Liver (tissue), 9 donors: ENCODE data around the gene ANO7. TPM values are rescaled to one million over a fixed set of nuclear protein-coding genes. Genes with fewer than 3 reads are reported as not detected.

Source experiments
- DNase-seq: peaks from one replicate; pipeline ENCODE4 v3.0.0-alpha.2; 2017; ENCODE audit warnings: low spot score
- H3K27ac ChIP-seq, 2 donors: one replicate each; pipeline ENCODE4 v1.7.0; 2013; ENCODE audit warnings: inconsistent platforms in 2 of 2, low read length in 2 of 2, control low read depth in 1 of 2, low read depth in 1 of 2, mild to moderate bottlenecking in 1 of 2
- H3K27me3 ChIP-seq, 4 donors: one replicate each; pipeline versions ENCODE4 v1.6.1 to v1.7.0; 2013; ENCODE audit warnings: low read length in 3 of 4, inconsistent platforms in 1 of 4, mild to moderate bottlenecking in 1 of 4, moderate library complexity in 1 of 4; ENCODE audit not compliant: control insufficient read depth in 4 of 4, insufficient read depth in 4 of 4
- H3K36me3 ChIP-seq, 4 donors: one replicate each; pipeline versions ENCODE4 v1.6.1 to v1.7.0; 2013; ENCODE audit warnings: low read length in 3 of 4, mild to moderate bottlenecking in 3 of 4, low read depth in 1 of 4, moderate library complexity in 1 of 4; ENCODE audit not compliant: control insufficient read depth in 4 of 4, insufficient read depth in 3 of 4
- H3K4me1 ChIP-seq, 4 donors: one replicate each; pipeline versions ENCODE4 v1.6.1 to v1.7.0; 2013; ENCODE audit warnings: low read length in 3 of 4, mild to moderate bottlenecking in 3 of 4, moderate library complexity in 1 of 4; ENCODE audit not compliant: control insufficient read depth in 4 of 4, insufficient read depth in 4 of 4
- H3K4me3 ChIP-seq, 3 donors: one replicate each; pipeline versions ENCODE4 v1.6.1 to v1.7.0; 2013; ENCODE audit warnings: low read length in 3 of 3, control low read depth in 1 of 3, low read depth in 1 of 3, mild to moderate bottlenecking in 1 of 3
- H3K9ac ChIP-seq, 2 donors: one replicate each; pipeline ENCODE4 v1.7.0; 2013; ENCODE audit warnings: low read length in 2 of 2, mild to moderate bottlenecking in 2 of 2, moderate library complexity in 2 of 2, control low read depth in 1 of 2, low read depth in 1 of 2
- H3K9me3 ChIP-seq, 4 donors: one replicate each; pipeline versions ENCODE4 v1.6.1 to v1.7.0; 2013; ENCODE audit warnings: low read length in 3 of 4; ENCODE audit not compliant: control insufficient read depth in 4 of 4
- ATF3 ChIP-seq: IDR thresholded peaks from 2 replicates; pipeline ENCODE4 v1.6.1; 2016; ENCODE audit warnings: antibody characterized with exemption
- CTCF ChIP-seq: fragments of 150-350 bp; IDR thresholded peaks from 2 replicates; pipeline ENCODE4 v1.5.1; 2017; ENCODE audit warnings: improper control_type of control experiment, low read depth, low read length; ENCODE audit not compliant: missing input control
- EGR1 ChIP-seq, 2 donors: IDR thresholded peaks; 2 replicates each; pipeline ENCODE4 v1.6.1; 2016 to 2018; ENCODE audit warnings: antibody characterized with exemption in 2 of 2, low read depth in 2 of 2
- FOXA1 ChIP-seq: IDR thresholded peaks from 2 replicates; pipeline ENCODE4 v1.6.1; 2016; ENCODE audit warnings: antibody characterized with exemption
- FOXA2 ChIP-seq: IDR thresholded peaks from 2 replicates; pipeline ENCODE4 v1.6.1; 2016; ENCODE audit warnings: antibody characterized with exemption
- GABPA ChIP-seq, 2 donors: IDR thresholded peaks in 1 of 2; conservative IDR thresholded peaks in 1 of 2; 2 replicates each; pipeline ENCODE4 v1.6.1; 2016; ENCODE audit warnings: antibody characterized with exemption in 2 of 2, mild to moderate bottlenecking in 1 of 2, moderate library complexity in 1 of 2
- HNF4A ChIP-seq, 2 donors: conservative IDR thresholded peaks; 2 replicates each; pipeline ENCODE4 v1.6.1; 2016; ENCODE audit warnings: antibody characterized with exemption in 2 of 2, mild to moderate bottlenecking in 2 of 2
- HNF4G ChIP-seq: IDR thresholded peaks from 2 replicates; pipeline ENCODE4 v1.6.1; 2016; ENCODE audit warnings: antibody characterized with exemption
- JUND ChIP-seq, 2 donors: IDR thresholded peaks; 2 replicates each; pipeline ENCODE4 v1.6.1; 2016; ENCODE audit warnings: antibody characterized with exemption in 2 of 2
- MAX ChIP-seq: IDR thresholded peaks from 2 replicates; pipeline ENCODE4 v1.6.1; 2016; ENCODE audit warnings: antibody characterized with exemption
- NR2F2 ChIP-seq: IDR thresholded peaks from 2 replicates; pipeline ENCODE4 v1.6.1; 2016; ENCODE audit warnings: antibody characterized with exemption
- RAD21 ChIP-seq, 2 donors: IDR thresholded peaks; 2 replicates each; pipeline ENCODE4 v1.6.1; 2016; ENCODE audit warnings: antibody characterized with exemption in 2 of 2, mild to moderate bottlenecking in 2 of 2
- REST ChIP-seq: IDR thresholded peaks from 2 replicates; pipeline ENCODE4 v1.6.1; 2016; ENCODE audit warnings: antibody characterized with exemption, mild to moderate bottlenecking
- RXRA ChIP-seq, 2 donors: IDR thresholded peaks; 2 replicates each; pipeline ENCODE4 v1.6.1; 2017 to 2018; ENCODE audit warnings: antibody characterized with exemption in 2 of 2, mild to moderate bottlenecking in 1 of 2
- SP1 ChIP-seq: IDR thresholded peaks from 2 replicates; pipeline ENCODE4 v1.6.1; 2018; ENCODE audit warnings: antibody characterized with exemption, mild to moderate bottlenecking
- TAF1 ChIP-seq: conservative IDR thresholded peaks from 2 replicates; pipeline ENCODE4 v1.6.1; 2016; ENCODE audit warnings: antibody characterized with exemption, mild to moderate bottlenecking
- YY1 ChIP-seq: IDR thresholded peaks from 2 replicates; pipeline ENCODE4 v1.6.1; 2016; ENCODE audit warnings: antibody characterized with exemption, mild to moderate bottlenecking
- ZBTB33 ChIP-seq: IDR thresholded peaks from 2 replicates; pipeline ENCODE4 v1.6.1; 2016; ENCODE audit warnings: antibody characterized with exemption
- WGBS: extraction: QIAGEN DNeasy Blood & Tissue Kit; methylation state at CpG from one replicate; pipeline ENCODE4 v1.1.7; 2013; 5-methylcytosine and 5-hydroxymethylcytosine counted together
- polyA plus RNA-seq, 2 donors: library from polyadenylated mRNA; stranded (reverse) in 1 of 2; unstranded in 1 of 2; fragments of 200-250 nt in 1 of 2; fragments of >200 nt in 1 of 2; fragmentation: Nextera tagmentation in 1 of 2; extraction: Ambion mirVana in 1 of 2; gene quantifications; one replicate each; pipeline versions ENCODE4 v1.2.1 to v1.2.3, GENCODE V29; 2013 to 2015
- total RNA-seq, 2 donors: library from RNA; depleted of rRNA; stranded (reverse); fragments of >200 nt; gene quantifications; one replicate each; pipeline ENCODE4 v1.2.3, GENCODE V29; 2014
- donor health status: healthy.
- donor health status: healthy.
- donor health status: healthy.
- donor health status: healthy.
- donor health status: healthy.

ANO7 gene
- total and polyA plus RNA-seq, 4 donors = 0.25 to 0.70 (median 0.45) TPM

- no peak for DNase-seq
- Histone ChIP-seq H3K4me1 (no peaks in the 10 kb centered on the region), H3K4me3 (no peak overlapping the region), H3K9me3 (no peaks in the 10 kb centered on the region), H3K9ac (no peak overlapping the region), H3K27ac (no peak overlapping the region), H3K27me3 (no peaks in the 10 kb centered on the region), H3K36me3 (peaks cover 14 to 44% (median 17%) of the 10 kb centered on the region in 4 donors)
- no peak for TF ChIP-seq JUND (IDR thresholded peaks at IDR 0.05)
- TF ChIP-seq FOXA2 = no peak
- TF ChIP-seq YY1 = no peak
- no peak for TF ChIP-seq ATF3
- no peak for TF ChIP-seq REST
- 86% methylated on average over 5 of the region's 5 CpGs for WGBS
These were observed 31.5 kb upstream of the ANO7 start for GRCh38 chr2:241156971-241157441.

- Histone ChIP-seq H3K9me3 (no peaks in the 10 kb centered on the region), H3K4me3 (no peak overlapping the region), H3K27me3 (no peaks in the 10 kb centered on the region), H3K9ac (no peak overlapping the region), H3K4me1 (no peaks in the 10 kb centered on the region), H3K36me3 (peaks cover 17 to 45% (median 18%) of the 10 kb centered on the region in 4 donors), H3K27ac (no peak overlapping the region)
- WGBS = 97% methylated on average over 9 of the region's 9 CpGs
- TF ChIP-seq RXRA (IDR thresholded peaks at IDR 0.05) (no peak), GABPA (IDR thresholded peaks at IDR 0.05 in 1 of 2, conservative IDR thresholded peaks at IDR 0.05 in 1 of 2) (no peak), EGR1 (IDR thresholded peaks at IDR 0.05; ENCODE audit: low read depth in 2 of 2) (no peak), CTCF (no peak), TAF1 (no peak), JUND (IDR thresholded peaks at IDR 0.05) (no peak), SP1 (no peak), FOXA2 (no peak), REST (no peak), ZBTB33 (no peak), YY1 (no peak), NR2F2 (no peak), RAD21 (IDR thresholded peaks at IDR 0.05) (no peak), FOXA1 (no peak), MAX (no peak), HNF4A (conservative IDR thresholded peaks at IDR 0.05) (no peak), HNF4G (no peak), ATF3 (no peak)
- no peak for DNase-seq
These were observed 30.5 kb upstream of the ANO7 start for GRCh38 chr2:241157841-241158545.
